Measurements from ENCODE around the gene CLSTN2.

CLSTN2 gene

DNA sequence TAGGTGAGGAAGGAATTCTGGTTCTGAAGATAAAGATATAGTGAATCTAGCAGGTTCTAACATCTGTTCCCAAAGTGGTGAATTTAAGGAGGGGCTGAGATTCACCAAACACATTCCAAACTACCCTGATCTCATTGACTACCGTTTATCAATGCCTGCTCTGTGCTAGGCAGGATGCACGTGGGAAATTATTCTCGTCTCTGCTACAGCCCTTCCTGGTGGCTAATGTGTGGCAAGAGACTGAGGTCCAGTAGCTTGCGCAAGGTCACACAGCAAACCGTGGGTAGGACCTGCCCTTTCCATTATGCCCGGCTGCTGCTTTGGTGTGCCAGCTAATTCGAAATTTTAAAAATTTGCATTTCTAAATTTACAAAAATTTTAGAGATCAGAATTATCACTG, 533.4 kb downstream of the CLSTN2 start:
- no peak for DNase-seq

DNA sequence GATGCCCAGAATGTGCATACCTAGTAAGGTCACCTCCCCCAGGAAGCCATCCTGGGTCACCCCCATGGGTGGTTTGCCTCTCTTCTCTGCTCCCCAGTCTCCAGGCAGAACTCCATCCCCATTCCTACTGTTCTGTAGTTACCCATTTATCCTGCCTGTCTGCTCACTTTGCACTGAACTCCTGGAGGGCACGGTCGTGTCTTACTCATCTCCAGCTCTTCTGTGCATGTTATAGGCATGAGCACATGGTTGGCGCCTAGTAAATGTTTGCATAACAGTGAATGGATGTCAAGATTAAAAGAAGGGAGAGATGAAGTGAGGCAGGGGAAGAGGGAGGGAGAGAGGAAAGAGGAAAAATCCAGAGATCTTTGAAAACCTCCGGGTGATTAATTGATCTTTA, 534.5 kb downstream of the CLSTN2 start:
- no peak for DNase-seq

DNA sequence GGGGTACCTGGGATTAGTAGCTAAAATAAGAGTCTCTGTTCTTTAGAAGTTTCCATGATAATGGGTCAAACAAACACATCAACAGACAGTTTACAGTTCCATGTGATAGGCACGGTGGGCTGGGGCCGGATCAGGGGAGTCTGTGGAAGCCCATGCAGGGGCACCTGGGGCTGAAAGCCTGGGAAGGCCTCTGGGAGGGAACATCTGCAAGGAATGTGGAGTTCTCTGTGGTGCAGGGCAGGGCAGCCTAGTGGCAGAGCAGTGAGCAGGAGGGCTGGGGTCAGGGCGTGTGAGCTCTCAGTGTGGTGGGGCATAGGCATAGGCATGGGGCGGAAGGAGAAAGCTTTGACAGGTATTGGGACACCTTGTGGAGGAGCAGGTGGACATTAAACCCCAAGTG, 535.2 kb downstream of the CLSTN2 start:
- no peak for DNase-seq

DNA sequence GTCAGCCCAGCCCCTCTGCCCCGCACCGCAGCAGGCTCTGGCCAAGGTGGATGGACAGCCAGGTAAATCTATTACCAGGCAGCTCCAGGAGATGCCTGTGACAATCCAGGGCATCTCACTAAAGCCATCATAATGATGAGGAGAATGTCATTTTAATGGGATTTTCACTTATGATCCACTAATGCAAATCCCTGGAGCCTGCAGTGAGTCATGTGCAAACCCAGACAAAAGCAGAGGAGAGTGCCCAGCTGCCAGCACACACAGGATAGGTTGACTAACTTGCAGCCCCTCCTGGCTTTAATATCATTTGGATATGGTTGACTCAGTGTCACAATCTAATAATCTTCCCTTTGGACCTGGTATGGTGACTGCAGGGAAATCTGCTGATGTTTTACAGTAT, 536.0 kb downstream of the CLSTN2 start:
- no peak for DNase-seq

DNA sequence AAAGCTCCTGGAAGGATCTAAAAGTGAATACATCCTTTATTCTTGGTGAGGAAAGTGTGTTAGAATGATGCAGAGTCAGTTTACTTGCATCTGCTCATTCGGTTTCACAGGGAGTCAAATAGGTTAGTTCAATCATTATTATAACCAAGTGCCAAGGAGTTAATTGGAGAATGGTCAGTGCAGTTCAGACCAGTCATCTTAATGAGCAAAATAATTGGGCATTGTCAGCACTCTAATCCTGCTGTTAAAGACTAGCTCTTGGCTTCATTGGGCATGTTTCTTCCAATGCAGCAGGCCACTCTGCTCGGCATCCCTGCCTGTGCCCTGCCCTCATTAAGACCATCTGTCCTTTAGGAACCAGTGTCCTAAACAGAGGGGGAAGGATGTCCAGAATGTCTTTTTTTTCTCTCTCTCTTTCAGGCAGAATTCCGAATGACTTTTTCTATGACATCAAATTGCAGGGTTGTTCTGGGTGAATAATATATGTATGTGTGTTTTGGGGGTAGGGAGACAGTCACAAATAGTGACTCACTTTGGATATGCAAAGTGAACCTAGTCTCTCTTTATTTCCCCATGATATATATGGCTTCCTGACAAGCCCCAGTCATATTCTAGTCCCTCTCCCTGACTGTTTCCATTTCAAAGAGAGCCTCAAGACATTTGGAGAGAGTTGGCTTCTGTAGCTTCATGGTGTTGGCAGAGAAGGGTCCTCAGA, 537.5 kb downstream of the CLSTN2 start:
- no peak for DNase-seq

DNA sequence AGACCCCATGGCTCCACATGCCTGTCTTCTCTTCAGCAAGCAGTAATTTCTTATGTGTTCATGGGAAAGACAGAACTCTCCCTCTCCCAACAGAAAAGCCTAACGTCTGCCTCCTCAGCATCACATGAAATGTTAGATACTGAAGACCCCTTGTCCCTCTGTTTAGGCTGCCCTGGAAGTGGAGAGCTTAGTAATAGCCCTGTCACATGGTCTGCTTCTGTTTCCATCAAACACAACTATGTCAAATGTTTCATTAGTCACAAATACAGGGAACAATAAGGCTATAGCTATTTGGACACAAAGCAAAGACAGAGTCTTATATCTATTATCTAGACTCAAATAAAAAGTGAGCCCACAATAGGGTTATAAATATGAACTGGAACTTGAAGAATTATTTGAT, 552.6 kb downstream of the CLSTN2 start:
- no peak for DNase-seq

DNA sequence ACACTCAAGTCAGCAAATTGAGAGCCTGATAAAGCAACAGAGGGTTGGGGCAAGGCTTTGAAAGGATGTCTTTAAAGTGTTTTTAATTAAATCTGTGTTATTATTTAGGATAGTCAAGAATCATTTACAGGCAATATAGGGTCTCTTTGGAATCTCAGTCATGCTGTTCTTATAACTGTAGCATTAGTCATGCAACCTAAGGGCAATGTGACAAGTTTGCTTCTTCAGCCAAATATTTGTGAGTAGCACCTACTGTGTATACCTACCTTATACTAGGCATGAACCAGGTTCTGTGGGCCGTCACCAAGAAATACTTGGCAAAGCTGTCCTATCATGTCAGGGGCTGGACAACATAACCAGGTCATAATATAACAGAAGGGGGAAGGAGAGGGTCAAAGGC, 558.3 kb downstream of the CLSTN2 start:
- DNase-seq, result no peak

DNA sequence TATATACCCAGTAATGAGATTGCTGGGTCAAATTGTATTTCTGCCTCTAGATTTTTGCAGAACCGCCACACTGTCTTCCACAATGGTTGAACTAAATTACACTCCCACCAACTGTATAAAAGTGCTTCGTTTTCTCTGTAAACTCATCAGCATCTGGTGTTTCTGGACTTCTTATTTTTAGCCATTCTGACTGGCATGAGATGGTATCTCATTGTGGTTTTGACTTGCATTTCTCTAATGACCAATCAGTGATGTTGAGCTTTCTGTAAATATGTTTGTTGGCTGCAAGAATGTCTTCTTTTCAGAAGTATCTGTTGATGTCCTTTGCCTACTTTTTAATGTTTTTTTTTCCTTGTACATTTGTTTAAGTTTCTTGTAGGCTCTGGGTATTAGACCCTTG, 560.0 kb downstream of the CLSTN2 start:
- DNase-seq, result no peak

DNA sequence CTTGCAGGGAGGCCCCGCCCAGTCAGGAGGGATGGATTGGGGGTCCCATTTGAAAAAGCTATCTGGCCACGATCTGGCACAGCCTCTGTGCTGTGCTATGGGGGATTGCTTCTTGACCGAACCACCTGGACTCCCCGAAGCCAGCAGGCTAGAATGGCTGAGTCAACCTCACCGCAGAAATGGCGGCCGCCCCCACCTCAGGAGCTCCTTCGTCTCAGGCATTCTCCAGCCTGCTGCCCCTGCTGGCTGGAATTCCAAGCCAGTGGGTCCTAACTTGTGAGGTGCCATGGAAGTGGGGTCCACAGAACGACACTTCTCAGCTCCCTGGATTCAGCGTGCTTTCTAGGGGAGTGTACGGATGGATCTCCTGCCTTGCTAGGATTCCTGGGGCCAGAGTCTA, 562.3 kb downstream of the CLSTN2 start:
- no peak for DNase-seq

DNA sequence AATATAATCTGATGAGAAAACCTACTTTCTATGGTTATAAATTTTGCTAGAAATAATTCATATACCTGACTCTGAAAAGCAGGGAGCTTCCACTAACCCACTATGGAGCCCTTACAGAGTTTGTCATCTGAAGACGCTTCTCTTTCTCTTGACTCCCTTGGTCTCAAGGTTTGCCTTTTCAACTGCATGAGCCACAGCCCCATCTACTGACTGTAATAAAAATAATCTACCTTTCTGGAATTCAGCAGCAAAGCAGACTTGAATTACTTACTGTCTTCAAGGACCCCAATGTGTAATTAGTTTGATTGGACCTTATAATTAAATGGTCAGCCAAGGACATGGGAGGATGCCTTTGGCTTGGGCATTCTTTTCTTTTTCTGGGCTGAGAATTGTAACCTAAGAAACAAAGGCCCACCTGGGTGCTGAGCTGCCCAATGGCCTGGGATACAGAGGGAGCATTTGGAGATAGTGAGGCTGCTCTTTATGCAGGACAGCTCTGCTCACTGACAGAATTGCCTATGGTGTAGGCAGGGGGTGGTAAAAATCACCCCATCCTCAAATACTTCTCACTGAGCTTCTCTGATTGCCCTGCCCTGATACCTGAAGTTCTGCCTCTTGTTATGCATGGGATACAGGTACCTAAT, 564.3 kb downstream of the CLSTN2 start:
- peak; percentile 32 for DNase-seq

DNA sequence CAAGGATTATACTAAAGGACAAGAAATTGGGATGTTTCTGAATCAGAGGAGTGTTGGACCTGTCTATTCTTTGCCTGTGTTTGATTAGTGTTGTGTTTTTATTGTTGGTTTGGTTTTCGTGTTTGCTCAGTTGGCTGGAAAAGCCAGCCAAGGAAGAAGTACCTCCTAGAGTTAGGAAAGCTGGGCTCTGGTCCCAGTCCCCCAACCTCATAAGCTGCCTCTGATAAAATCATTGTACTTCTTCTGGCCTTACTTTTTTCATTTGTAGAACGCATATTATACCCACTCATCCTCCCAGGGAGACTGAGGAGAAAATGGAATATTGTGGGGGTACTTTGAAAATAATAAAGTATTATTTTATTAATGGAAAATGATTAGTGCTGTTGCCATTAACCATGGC, 565.5 kb downstream of the CLSTN2 start:
- no peak for DNase-seq

DNA sequence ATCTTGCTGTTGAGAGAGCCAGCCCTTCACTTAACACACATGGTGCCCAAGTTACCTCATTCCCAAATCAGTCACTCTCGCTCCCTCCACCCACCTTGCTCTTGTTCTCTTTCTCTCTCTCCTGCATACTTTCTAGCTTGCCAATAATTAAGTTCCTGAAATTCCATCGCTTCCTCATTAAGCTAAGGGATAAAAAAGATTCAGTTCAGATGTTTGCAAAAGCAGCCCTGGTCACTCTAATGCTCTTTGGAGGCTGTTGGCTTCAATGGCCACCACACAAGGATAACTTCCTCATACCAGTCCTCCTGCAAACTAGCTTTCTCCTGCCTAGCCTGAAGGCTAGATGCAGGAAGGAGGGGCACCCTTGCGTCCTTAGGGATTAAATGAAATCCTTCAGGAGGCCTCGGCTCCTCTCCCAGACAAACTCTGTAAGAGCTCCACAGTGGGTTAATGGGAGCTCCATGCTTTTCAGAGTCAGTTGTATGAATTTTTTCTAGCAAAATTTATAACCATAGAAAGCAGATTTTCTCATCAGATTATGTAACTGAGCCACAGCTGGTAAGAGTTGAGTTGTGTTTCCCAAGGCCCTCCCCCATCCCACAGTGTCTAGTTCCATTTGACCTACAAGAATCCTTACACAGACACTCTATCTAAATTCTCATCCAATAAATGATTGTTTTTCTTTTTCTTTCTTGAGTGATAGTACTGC, 566.2 kb downstream of the CLSTN2 start:
- no peak for DNase-seq

DNA sequence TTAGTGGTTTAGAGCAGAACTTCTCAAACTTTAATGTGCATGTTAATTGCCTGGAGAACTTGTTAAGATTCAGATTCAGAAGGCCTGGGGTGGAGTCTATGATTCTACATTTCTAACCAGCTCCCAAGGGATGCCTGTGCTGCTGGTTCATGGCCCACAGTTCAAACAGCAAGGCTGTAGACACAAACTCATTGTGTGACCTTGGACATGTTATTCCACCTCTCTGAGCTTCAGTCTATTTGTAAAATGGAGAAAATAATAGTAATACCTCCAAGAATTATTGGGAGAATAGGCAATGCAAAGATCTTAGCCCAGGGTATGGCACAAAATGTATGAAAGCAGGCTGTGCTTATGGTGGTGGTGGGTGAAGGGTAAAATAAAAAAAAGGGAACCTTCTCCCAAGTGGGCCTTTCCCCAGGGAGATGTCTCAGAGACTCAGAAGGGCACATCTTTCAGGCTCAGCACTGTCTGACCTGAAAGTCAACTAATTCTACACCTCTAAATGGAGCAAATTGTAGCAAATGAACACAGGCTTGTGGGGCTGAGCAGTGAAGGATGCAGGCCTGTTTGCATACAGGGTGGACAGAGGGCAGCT, 566.9 kb downstream of the CLSTN2 start:
- no peak for DNase-seq

DNA sequence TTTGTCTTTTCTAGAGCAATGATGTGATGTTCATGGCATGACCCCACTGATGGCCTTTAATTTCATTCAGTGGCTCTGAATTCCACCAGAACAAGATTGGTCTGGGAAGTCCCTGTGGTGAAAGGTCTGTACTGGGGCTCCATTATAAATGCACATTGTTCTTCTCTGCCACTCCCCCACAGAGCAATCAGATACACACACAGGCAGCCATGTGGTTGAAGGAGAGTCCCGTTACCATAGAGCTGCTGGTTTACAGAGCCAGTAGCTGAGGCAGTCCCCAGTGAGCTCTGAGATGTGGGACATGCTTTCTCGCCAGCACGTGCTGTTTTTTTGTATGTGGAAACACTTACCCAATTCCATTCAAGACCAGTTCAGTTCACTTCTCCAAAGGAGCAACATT, 570.2 kb downstream of the CLSTN2 start:
- DNase-seq, result peak; percentile 27

DNA sequence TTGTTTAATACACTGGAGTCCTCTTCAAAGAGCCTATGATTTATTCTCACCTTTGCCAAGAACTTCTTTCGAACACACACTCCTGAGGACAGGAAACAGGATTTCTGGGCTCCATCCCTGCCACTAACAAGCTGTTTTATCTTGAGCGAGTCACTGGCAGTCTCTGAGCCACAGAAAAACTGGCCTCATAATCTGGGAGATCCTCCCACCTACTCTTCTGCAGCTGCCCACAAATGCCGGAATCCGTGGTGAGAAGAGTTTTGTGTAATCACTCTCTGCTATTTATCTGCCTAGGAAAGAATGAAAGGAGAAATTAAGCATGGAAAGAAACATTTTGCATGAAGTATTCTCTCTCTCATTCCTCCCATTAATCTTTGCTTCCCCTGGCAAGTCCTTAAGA, 570.9 kb downstream of the CLSTN2 start:
- DNase-seq, result no peak

DNA sequence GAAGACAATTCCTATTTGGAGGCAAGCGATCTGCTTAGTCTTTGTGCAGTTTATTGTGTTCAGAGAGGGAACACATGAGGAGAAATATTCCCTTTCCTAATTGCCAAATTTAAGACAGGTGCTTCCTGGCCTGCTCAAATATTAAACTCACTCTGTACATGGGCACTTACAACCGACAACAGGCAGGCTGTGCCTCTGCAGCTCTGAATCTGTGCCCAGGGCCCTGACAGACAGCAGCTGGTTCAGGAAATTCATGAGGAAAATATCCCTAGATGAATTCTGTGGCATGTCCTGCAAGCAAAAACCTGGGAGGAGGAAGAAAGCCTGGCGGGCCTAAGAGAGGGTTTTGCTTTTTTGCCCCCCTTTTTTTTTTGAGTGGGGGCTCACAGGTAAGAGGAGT, 573.6 kb downstream of the CLSTN2 start:
- DNase-seq, result no peak

DNA sequence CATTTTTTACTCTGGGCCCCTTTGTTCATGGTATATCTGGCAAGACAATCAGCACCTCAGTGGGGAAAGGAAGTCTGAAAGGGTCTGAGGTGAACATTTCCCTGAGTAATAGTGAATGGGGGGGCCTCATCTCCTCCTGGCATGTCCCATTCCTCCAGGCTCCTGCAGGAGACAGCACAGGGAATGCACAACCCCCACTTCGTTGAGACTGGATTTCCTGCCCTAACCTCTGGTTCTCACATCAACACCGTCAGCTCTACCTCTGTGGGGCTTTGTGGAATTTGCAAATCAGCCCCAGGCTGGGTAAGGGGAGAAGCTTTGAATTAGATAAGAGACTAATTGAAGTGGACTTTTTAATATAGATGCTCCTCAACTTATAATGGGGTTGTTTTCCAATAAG, 574.5 kb downstream of the CLSTN2 start:
- DNase-seq, result no peak

DNA sequence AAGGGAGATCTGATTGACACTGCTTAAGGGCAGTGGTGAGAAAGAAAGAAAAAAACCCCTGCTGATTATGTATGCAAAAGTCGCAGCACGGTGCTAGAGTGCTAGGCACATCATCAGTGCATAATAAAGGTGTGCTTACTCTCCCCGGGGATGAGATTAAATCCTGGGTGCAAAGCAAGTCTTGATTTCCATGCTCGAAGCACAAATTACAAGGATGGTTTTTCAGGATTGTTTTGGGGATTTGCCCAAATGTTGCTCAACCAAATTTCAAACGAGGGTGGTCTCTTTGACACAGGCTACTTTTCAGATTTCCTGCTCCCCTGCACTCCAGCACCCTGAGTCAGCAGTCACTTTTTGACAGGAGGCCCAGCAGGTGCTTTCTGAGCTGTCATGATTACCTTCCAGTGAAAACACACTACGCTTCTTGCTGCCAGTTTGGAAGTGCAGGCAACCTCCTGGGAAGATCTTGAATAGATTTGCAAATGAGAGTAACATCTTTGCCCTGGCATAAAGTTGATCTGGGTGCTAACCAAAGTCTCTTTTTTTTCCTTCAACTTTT, 575.4 kb downstream of the CLSTN2 start:
- DNase-seq, result no peak

DNA sequence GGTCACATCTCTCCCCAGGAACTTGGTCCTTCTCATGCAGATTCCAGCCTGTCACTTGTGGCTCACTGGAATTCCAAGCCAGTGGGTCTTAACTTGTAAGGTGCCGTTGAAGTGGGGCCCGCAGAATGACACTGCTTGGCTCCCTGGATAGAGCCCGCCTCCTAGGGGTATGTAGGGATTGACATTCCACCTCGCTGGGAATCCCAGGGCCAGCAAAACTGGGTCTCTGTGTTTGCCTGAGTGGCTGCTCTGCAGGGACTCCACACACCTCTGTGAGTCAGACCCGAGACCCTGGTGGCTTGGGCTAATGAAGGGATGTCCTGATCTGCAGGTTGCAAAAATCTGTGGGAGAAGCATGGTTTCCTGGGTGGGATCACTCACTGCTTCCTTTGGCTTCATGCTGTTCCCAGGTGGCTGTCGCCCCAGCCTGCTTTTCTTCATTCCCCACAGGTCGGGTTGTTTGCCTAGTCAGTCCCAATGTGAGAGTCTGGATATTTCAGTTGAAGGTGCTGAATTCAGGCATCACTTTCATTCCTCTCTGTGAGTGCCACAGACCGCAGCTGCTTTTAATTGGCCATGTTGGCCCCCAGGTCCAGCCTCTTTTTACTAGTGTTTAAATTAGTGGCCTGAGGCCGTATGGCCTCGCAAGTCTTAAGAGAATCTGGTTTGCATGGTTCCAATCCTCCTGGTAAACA, 586.9 kb downstream of the CLSTN2 start:
- DNase-seq, result no peak

DNA sequence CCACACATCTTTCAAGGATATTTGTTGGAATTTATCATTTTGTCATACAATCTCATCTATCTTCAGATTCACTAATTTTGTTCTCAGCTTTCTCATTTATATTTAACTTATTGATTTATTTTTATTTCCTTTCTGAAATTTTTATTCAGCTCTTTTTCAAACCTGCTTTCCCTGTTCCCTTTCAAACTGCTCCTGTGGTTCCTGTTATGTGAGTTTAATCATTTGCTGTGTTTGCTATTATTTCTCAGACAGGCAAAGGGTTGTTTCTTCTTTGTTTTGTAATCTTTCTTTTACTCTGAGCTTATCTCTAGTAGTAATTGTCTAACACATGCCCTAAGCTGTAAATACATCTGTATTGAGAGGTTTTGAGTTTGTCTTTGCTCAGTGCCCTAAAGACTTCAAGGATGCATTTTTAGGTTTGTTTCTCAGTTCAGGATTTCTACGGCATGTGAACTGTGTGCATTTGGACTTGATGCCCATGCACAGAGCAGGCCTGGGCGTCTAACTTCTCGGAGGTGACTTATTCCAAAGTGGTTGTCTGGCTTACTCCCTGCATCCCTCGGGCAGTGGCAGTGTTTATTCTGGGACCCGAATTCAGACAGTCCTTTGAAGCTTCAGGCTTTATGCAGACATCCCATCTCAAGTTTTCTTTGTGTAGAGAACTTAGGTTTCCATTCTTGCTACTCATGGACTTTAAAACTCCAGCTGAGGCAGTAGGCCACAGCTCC, 587.8 kb downstream of the CLSTN2 start:
- DNase-seq, result no peak

DNA sequence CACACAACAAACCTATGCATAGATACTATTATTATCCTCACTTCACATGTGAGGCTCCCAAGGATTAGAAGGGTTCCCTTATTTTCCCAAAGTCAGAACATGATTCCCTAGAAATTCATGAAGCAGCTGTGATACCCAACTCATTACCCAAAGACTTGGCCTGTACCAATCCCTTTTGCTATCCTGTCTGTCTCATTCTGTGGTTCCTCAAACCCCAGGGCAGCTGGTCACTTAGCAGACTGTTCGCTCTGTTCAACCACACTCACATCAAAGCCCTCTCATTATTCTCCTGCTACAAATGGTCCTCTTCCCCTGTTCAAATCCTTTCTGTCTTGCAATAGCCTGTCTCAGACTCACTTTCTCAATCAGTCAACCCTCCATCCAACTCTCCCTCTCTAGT, 588.6 kb downstream of the CLSTN2 start:
- DNase-seq, result peak; percentile 4

DNA sequence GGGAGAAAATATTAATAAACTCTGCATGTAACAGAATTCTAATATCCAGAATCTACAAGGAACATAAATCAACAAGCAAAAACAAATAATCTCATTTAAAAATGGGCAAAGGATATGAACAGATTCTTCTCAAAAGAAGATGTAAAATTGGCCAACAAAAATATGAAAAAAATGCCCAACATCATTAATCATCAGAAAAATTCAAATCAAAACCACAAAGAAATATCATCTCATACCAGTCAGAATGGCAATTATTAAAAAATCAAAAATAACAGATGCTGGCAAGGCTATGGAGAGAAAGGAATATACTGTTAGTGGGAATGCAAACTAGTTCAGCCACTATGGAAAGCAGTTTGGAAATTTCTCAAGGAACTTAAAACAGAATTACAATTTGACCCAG, 592.2 kb downstream of the CLSTN2 start:
- no peak for DNase-seq

Measured in OCI-M1 (cell line).